HCT116 (cell line): ENCODE data around the gene CPNE2. TPM values are rescaled to one million over a fixed set of nuclear protein-coding genes. Genes with fewer than 3 reads are reported as not detected.

ENCODE experiments used
- ATAC-seq: fragments of 200-7000 bp; cut with Tn5 transposase; 2 replicates; pipeline ENCODE4 v1.9.1; 2020; ENCODE audit warnings: mild to moderate bottlenecking, moderate library complexity
- BruUV-seq: library from RNA; stranded (reverse); fragments of 400-500 nt; replicated peaks from 2 replicates; lab custom pipeline; 2021; lab: Mats Ljungman, UMichigan
- CTCF ChIA-PET: fragments of 300-600 bp; sonication (Branson Sonifier 250); formaldehyde crosslinking; loops from one replicate; lab custom pipeline; 2021; ENCODE audit warnings: antibody characterized with exemption; lab: Charles Lee
- POLR2A ChIA-PET: fragments of 300-600, 350-600 bp; sonication (Branson Sonifier 250); formaldehyde crosslinking; loops from one replicate; lab custom pipeline; 2021; ENCODE audit warnings: antibody characterized with exemption; lab: Charles Lee
- RAD21 ChIA-PET, 2 experiments: fragments of 300-600 bp; sonication (Branson Sonifier 250); formaldehyde crosslinking; loops; one replicate each; lab custom pipeline; 2023; ENCODE audit warnings: low total read pairs in 2 of 2; ENCODE audit not compliant: uncharacterized antibody in 2 of 2, unreplicated experiment in 2 of 2, low non-redundant PET in 1 of 2; lab: Charles Lee
- DNase-seq: peaks from one replicate; pipeline ENCODE4 v3.0.0-alpha.2; 2010; ENCODE audit warnings: low read depth, low spot score
- H2AFZ ChIP-seq: fragments of 200-600 bp; shearing (Covaris generic), sonication (generic); 2 replicates; pipeline ENCODE4 v1.6.1; 2017; ENCODE audit warnings: low read depth, mixed run types, mixed read lengths, antibody characterized with exemption, low read length; ENCODE audit not compliant: poor library complexity, severe bottlenecking
- H3K27ac ChIP-seq: 2 replicates; pipeline ENCODE4 v1.5.1; 2012; ENCODE audit warnings: low read depth, low read length
- H3K27me3 ChIP-seq: fragments of 200-600 bp; sonication (generic); 2 replicates; pipeline ENCODE4 v1.6.1; 2016; ENCODE audit warnings: mixed run types, low read length, mixed read lengths; ENCODE audit not compliant: insufficient read depth
- H3K36me3 ChIP-seq, 2 experiments: fragments of 200-500 bp in 1 of 2; fragments of 200-600 bp in 1 of 2; sonication (Bioruptor generic) in 1 of 2; sonication (generic) in 1 of 2; 2 replicates each; pipeline versions ENCODE4 v1.5.1 to v1.6.1; 2014 to 2016; ENCODE audit warnings: low read length in 2 of 2, inconsistent platforms in 1 of 2, mixed read lengths in 1 of 2, mixed run types in 1 of 2; ENCODE audit not compliant: insufficient read depth in 2 of 2, control insufficient read depth in 1 of 2
- H3K4me1 ChIP-seq, 2 experiments: fragments of 200-600 bp in 1 of 2; sonication (generic) in 1 of 2; 2 replicates each; pipeline versions ENCODE4 v1.5.1 to v1.6.1; 2012 to 2017; ENCODE audit warnings: low read length in 2 of 2, inconsistent platforms in 1 of 2, mild to moderate bottlenecking in 1 of 2, mixed read lengths in 1 of 2, mixed run types in 1 of 2, moderate library complexity in 1 of 2; ENCODE audit not compliant: insufficient read depth in 2 of 2, control insufficient read depth in 1 of 2
- H3K4me2 ChIP-seq: fragments of 200-600 bp; sonication (generic); 2 replicates; pipeline ENCODE4 v1.6.1; 2017; ENCODE audit warnings: mixed run types, low read length, mixed read lengths
- H3K4me3 ChIP-seq, 2 experiments: fragments of 200-600 bp in 1 of 2; sonication (generic) in 1 of 2; replicated peaks in 1 of 2; 2 replicates each; pipeline ENCODE4 v1.5.1; 2011 to 2016; ENCODE audit warnings: low read length in 2 of 2, control low read depth in 1 of 2, low read depth in 1 of 2, mild to moderate bottlenecking in 1 of 2, mixed read lengths in 1 of 2, mixed run types in 1 of 2
- H3K79me2 ChIP-seq: fragments of 200-600 bp; sonication (generic); 2 replicates; pipeline ENCODE4 v1.6.1; 2017; ENCODE audit warnings: mild to moderate bottlenecking, mixed run types, low read length, moderate library complexity, mixed read lengths; ENCODE audit not compliant: insufficient read depth
- H3K9ac ChIP-seq: fragments of 200-600 bp; sonication (generic); 2 replicates; pipeline ENCODE4 v1.6.1; 2016; ENCODE audit warnings: low read length, mixed read lengths
- H3K9me2 ChIP-seq: fragments of 200-600 bp; sonication (generic), shearing (Covaris generic); 2 replicates; pipeline ENCODE4 v1.6.1; 2017; ENCODE audit warnings: mixed run types, mild to moderate bottlenecking, moderate library complexity; ENCODE audit not compliant: insufficient read depth
- H3K9me3 ChIP-seq, 2 experiments: fragments of 200-500 bp in 1 of 2; fragments of 200-600 bp in 1 of 2; sonication (Bioruptor generic) in 1 of 2; sonication (generic) in 1 of 2; 2 replicates each; pipeline ENCODE4 v1.6.1; 2014 to 2017; ENCODE audit warnings: low read length in 2 of 2, mixed read lengths in 2 of 2, inconsistent platforms in 1 of 2, low read depth in 1 of 2, mild to moderate bottlenecking in 1 of 2, mixed run types in 1 of 2, moderate library complexity in 1 of 2; ENCODE audit not compliant: control insufficient read depth in 1 of 2, insufficient read depth in 1 of 2
- H4K20me1 ChIP-seq: fragments of 200-600 bp; sonication (generic), shearing (Covaris generic); 2 replicates; pipeline ENCODE4 v1.6.1; 2017; ENCODE audit warnings: mixed run types, mild to moderate bottlenecking, moderate library complexity; ENCODE audit not compliant: insufficient read depth
- ATF3 ChIP-seq: IDR thresholded peaks from 2 replicates; pipeline ENCODE4 v1.6.1; 2012
- CTCF ChIP-seq, 3 experiments: fragments of 200-600 bp in 1 of 3; sonication (generic) in 1 of 3; IDR thresholded peaks in 2 of 3; conservative IDR thresholded peaks in 1 of 3; 2 replicates each; pipeline ENCODE4 v1.5.1; 2012 to 2017; ENCODE audit warnings: low read depth in 2 of 3, low read length in 2 of 3, antibody characterized with exemption in 1 of 3, borderline replicate concordance in 1 of 3, control low read depth in 1 of 3, mild to moderate bottlenecking in 1 of 3, mixed read lengths in 1 of 3, mixed run types in 1 of 3, moderate library complexity in 1 of 3; ENCODE audit not compliant: insufficient read depth in 1 of 3
- EGR1 ChIP-seq: IDR thresholded peaks from 2 replicates; pipeline ENCODE4 v1.6.1; 2012; ENCODE audit warnings: low read depth
- ELF1 ChIP-seq: IDR thresholded peaks from 2 replicates; pipeline ENCODE4 v1.6.1; 2012; ENCODE audit warnings: low read depth, borderline replicate concordance
- EZH2 ChIP-seq: fragments of 200-600 bp; sonication (generic); IDR thresholded peaks from 2 replicates; pipeline ENCODE4 v1.6.1; 2017; ENCODE audit warnings: antibody characterized with exemption, mixed run types
- EZH2phosphoT487 ChIP-seq: fragments of 200-600 bp; IDR thresholded peaks from 2 replicates; pipeline ENCODE4 v1.6.1; 2018; ENCODE audit warnings: antibody characterized with exemption, borderline replicate concordance
- JUND ChIP-seq: IDR thresholded peaks from 2 replicates; pipeline ENCODE4 v1.6.1; 2012
- MAX ChIP-seq: IDR thresholded peaks from 2 replicates; pipeline ENCODE4 v1.6.1; 2012
- POLR2A ChIP-seq: IDR thresholded peaks from 2 replicates; pipeline ENCODE4 v1.7.0; 2011; ENCODE audit warnings: borderline replicate concordance; ENCODE audit not compliant: insufficient read depth, insufficient read length; ENCODE audit errors: extremely low read depth
- RAD21 ChIP-seq: IDR thresholded peaks from 2 replicates; pipeline ENCODE4 v1.6.1; 2012; ENCODE audit warnings: low read depth, mild to moderate bottlenecking
- REST ChIP-seq: IDR thresholded peaks from 2 replicates; pipeline ENCODE4 v1.6.1; 2012; ENCODE audit warnings: low read depth
- SIN3A ChIP-seq: IDR thresholded peaks from 2 replicates; pipeline ENCODE4 v1.6.1; 2012; ENCODE audit warnings: low read depth
- SP1 ChIP-seq: IDR thresholded peaks from 2 replicates; pipeline ENCODE4 v1.6.1; 2012; ENCODE audit warnings: low read depth
- SRF ChIP-seq: IDR thresholded peaks from 2 replicates; pipeline ENCODE4 v1.6.1; 2012; ENCODE audit warnings: low read depth
- TCF7L2 ChIP-seq: IDR thresholded peaks from 2 replicates; pipeline ENCODE4 v1.7.0; 2011; ENCODE audit warnings: borderline replicate concordance, inconsistent platforms; ENCODE audit not compliant: insufficient read depth, insufficient read length; ENCODE audit errors: extremely low read depth
- YY1 ChIP-seq: IDR thresholded peaks from 2 replicates; pipeline ENCODE4 v1.6.1; 2011; ENCODE audit warnings: low read length, low read depth, moderate library complexity, mild to moderate bottlenecking; ENCODE audit not compliant: insufficient replicate concordance; ENCODE audit errors: extremely low read depth
- ZBTB33 ChIP-seq: IDR thresholded peaks from 2 replicates; pipeline ENCODE4 v1.6.1; 2011; ENCODE audit warnings: mild to moderate bottlenecking, low read length, moderate library complexity; ENCODE audit not compliant: insufficient replicate concordance; ENCODE audit errors: extremely low read depth
- ZFX ChIP-seq: fragments of 450-650 bp; IDR thresholded peaks from 2 replicates; pipeline ENCODE4 v1.6.1; 2017
- ZNF274 ChIP-seq: fragments of 200-500 bp; sonication (Bioruptor generic); IDR thresholded peaks from 2 replicates; pipeline ENCODE4 v1.6.1; 2014; ENCODE audit warnings: mild to moderate bottlenecking, low read depth, low read length, inconsistent platforms
- intact Hi-C: fragments of 100-400 bp; cut with micrococcal nuclease; formaldehyde crosslinking; loops from 2 replicates; pipeline ENCODE4 v1.10.0; 2022
- total RNA-seq: library from RNA; stranded (reverse); gene quantifications from one replicate; pipeline ENCODE4 v1.2.1, GENCODE V29; 2021; ENCODE audit not compliant: unreplicated experiment

Gene CPNE2
- total RNA-seq, 1 experiment from 2014 or later = 31.2 TPM

GRCh38 chr16:57147381-57148221 is 55.2 kb downstream of the CPNE2 start:
- Histone ChIP-seq H3K4me3 (no peak overlapping the region), H3K4me1 (no peaks in the 10 kb centered on the region), H3K9me2 (no peaks in the 10 kb centered on the region), H3K27me3 (no peaks in the 10 kb centered on the region), H3K9ac (no peak overlapping the region), H3K79me2 (no peaks in the 10 kb centered on the region), H3K27ac (no peak overlapping the region), H3K9me3 (no peaks in the 10 kb centered on the region), H3K36me3 (peaks cover 0 to 5% of the 10 kb centered on the region in 2 experiments; a peak in 1 of 4 replicates), H3K4me2 (no peak overlapping the region), H4K20me1 (no peaks in the 10 kb centered on the region), H2AFZ (no peak overlapping the region)
- DNase-seq (no peak), ATAC-seq (no peak)
- no TSS peak for BruUV-seq
- intact Hi-C loops = no loop called here
- CTCF ChIA-PET = no interaction called here
- RAD21 ChIA-PET = no interaction called here
- POLR2A ChIA-PET = interaction anchor here (0.6 kb wide), 1 partner anchor 54 kb away, joined by 5 read pairs; no protein-coding TSS in a partner anchor
- TF ChIP-seq SP1 = no peak
- TF ChIP-seq REST = no peak
- no peak for TF ChIP-seq EZH2
- TF ChIP-seq ELF1 = no peak
- TF ChIP-seq RAD21 = no peak
- TF ChIP-seq SRF = no peak
- TF ChIP-seq ZFX = no peak
- TF ChIP-seq EZH2phosphoT487 = no peak
- no peak for TF ChIP-seq TCF7L2
- TF ChIP-seq ATF3 = no peak
- TF ChIP-seq SIN3A = no peak
- TF ChIP-seq ZNF274 = no peak
- no peak for TF ChIP-seq YY1
- no peak for TF ChIP-seq CTCF (IDR thresholded peaks at IDR 0.05 in 2 of 3, conservative IDR thresholded peaks at IDR 0.05 in 1 of 3; ENCODE audit: borderline replicate concordance in 1 of 3, insufficient read depth in 1 of 3, low read depth in 2 of 3, low read length in 2 of 3)
- TF ChIP-seq JUND = no peak
- no peak for TF ChIP-seq EGR1
- no peak for TF ChIP-seq ZBTB33
- TF ChIP-seq MAX = no peak
- no peak for TF ChIP-seq POLR2A
